GM18520 (cell line): ENCODE data around the gene ATG101.

Source experiments
- ATAC-seq: cut with Tn5 transposase; IDR thresholded peaks from one replicate; pipeline ENCODE4 v1.9.1; 2021; ENCODE audit not compliant: unreplicated experiment

Gene ATG101

GRCh38 chr12:52079576-52080402 lies 10.0 kb downstream of the ATG101 start, which contains the start of gene SMIM41:
Gene SMIM41, plus strand, starts transcription at chr12:52079704. Its CDS starts 76 bp downstream, at chr12:52079780.
- no peak for ATAC-seq

- no peak for ATAC-seq
These were observed 10.8 kb downstream of the ATG101 start for GRCh38 chr12:52080403-52081251.

GRCh38 chr12:52081263-52081733 lies 11.5 kb downstream of the ATG101 start:
- no peak for ATAC-seq

GRCh38 chr12:52082026-52082668 lies 12.4 kb downstream of the ATG101 start:
- no peak for ATAC-seq

GRCh38 chr12:52082669-52082987 lies 12.8 kb downstream of the ATG101 start:
- ATAC-seq = no peak

- no peak for ATAC-seq
These were observed 13.3 kb downstream of the ATG101 start for GRCh38 chr12:52082988-52083637.

- ATAC-seq = no peak
These were observed 13.8 kb downstream of the ATG101 start for GRCh38 chr12:52083638-52083996.

GRCh38 chr12:52084491-52085231 lies 14.9 kb downstream of the ATG101 start:
- ATAC-seq = no peak

- ATAC-seq = no peak
These were observed 16.0 kb downstream of the ATG101 start for GRCh38 chr12:52085682-52086180.

- no peak for ATAC-seq
These were observed 16.6 kb downstream of the ATG101 start for GRCh38 chr12:52086366-52086765.

- ATAC-seq = no peak
These were observed 17.4 kb downstream of the ATG101 start for GRCh38 chr12:52086944-52087835.

- no peak for ATAC-seq
These were observed 18.4 kb downstream of the ATG101 start for GRCh38 chr12:52087961-52088820.

GRCh38 chr12:52089491-52089890 lies 19.7 kb downstream of the ATG101 start:
- ATAC-seq = no peak

GRCh38 chr12:52090291-52090690 lies 20.5 kb downstream of the ATG101 start:
- no peak for ATAC-seq

GRCh38 chr12:52091061-52091460 lies 21.3 kb downstream of the ATG101 start:
- no peak for ATAC-seq

- no peak for ATAC-seq
These were observed 22.1 kb downstream of the ATG101 start for GRCh38 chr12:52091869-52092268.

GRCh38 chr12:52093346-52093745 lies 23.6 kb downstream of the ATG101 start:
- ATAC-seq = no peak

GRCh38 chr12:52096332-52097044 lies 26.7 kb downstream of the ATG101 start:
- ATAC-seq = no peak
